Measurements from ENCODE around the gene ABCC6. TPM values are rescaled to one million over a fixed set of nuclear protein-coding genes. Genes with fewer than 3 reads are reported as not detected.

Gene ABCC6
- total RNA-seq, 4 donors from 2014 or later, result 36.2 to 109 (median 49.6) TPM

DNA sequence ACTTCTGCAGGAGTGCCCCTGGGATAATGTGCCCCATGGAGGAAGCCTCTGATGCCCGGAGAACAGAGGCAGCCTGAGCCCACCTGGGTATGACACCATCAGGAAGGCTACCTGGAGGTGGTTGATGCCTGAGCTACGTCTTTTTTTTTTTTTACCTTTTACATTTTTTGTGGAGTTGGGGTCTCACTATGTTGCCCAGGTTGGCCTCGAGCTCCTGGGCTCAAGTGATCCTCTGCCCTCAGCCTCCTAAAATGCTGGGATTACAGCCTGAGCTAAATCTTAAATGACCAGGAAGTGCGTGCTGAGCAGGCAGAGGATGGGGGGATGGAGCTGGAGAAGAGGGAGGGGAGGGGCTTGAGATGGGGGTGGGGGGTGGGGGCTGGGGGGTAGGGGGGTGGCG, 32.7 kb downstream of the ABCC6 start:
- peaks cover 0 to 4% (median 0%) of the 10 kb centered on the region in 4 donors for H3K36me3 ChIP-seq
- intact Hi-C loops (cut with DNase I; ENCODE audit: low total_unique reads) (no loop called here), in situ Hi-C loops (cut with MboI; ENCODE audit: low pct_ligation_motif_present in 1 of 4, low pct_unique_long_range_greater_than_20kb in 1 of 4, low sequenced_read_pairs in 3 of 4) (no loop called here)
- TF ChIP-seq POLR2AphosphoS5 (IDR thresholded peaks at IDR 0.05) (no peak), EP300 (IDR thresholded peaks at IDR 0.05; ENCODE audit: low read depth) (no peak), POLR2A (IDR thresholded peaks at IDR 0.05) (no peak)
- TF ChIP-seq, protein P1, sequence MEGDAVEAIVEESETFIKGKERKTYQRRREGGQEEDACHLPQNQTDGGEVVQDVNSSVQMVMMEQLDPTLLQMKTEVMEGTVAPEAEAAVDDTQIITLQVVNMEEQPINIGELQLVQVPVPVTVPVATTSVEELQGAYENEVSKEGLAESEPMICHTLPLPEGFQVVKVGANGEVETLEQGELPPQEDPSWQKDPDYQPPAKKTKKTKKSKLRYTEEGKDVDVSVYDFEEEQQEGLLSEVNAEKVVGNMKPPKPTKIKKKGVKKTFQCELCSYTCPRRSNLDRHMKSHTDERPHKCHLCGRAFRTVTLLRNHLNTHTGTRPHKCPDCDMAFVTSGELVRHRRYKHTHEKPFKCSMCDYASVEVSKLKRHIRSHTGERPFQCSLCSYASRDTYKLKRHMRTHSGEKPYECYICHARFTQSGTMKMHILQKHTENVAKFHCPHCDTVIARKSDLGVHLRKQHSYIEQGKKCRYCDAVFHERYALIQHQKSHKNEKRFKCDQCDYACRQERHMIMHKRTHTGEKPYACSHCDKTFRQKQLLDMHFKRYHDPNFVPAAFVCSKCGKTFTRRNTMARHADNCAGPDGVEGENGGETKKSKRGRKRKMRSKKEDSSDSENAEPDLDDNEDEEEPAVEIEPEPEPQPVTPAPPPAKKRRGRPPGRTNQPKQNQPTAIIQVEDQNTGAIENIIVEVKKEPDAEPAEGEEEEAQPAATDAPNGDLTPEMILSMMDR (IDR thresholded peaks at IDR 0.05), result no peak
- DNase-seq, result no peak
- no peak overlapping the region for H3K4me3 ChIP-seq
- WGBS, 2 donors (ENCODE audit: low coverage in 1 of 2), result 87% methylated on average over 5 of the region's 5 CpGs; no CpG with 5 or more reads in 1 of the 2 donors
- H3K9me3 ChIP-seq, result no peaks in the 10 kb centered on the region
- no peaks in the 10 kb centered on the region for H3K27me3 ChIP-seq
- no peaks in the 10 kb centered on the region for H3K4me1 ChIP-seq
- no peak overlapping the region for H3K27ac ChIP-seq

GRCh38 chr16:16189842-16190241, 33.5 kb downstream of the ABCC6 start:
- TF ChIP-seq POLR2A (IDR thresholded peaks at IDR 0.05) (no peak), EP300 (IDR thresholded peaks at IDR 0.05; ENCODE audit: low read depth) (no peak), POLR2AphosphoS5 (IDR thresholded peaks at IDR 0.05) (no peak)
- TF ChIP-seq, protein P1 (IDR thresholded peaks at IDR 0.05), result no peak
- Histone ChIP-seq H3K4me3 (no peak overlapping the region), H3K4me1 (no peaks in the 10 kb centered on the region), H3K27ac (no peak overlapping the region), H3K9me3 (no peaks in the 10 kb centered on the region), H3K36me3 (peaks cover 0 to 4% (median 0%) of the 10 kb centered on the region in 4 donors), H3K27me3 (no peaks in the 10 kb centered on the region)
- intact Hi-C loops (cut with DNase I; ENCODE audit: low total_unique reads) (no loop called here), in situ Hi-C loops (cut with MboI; ENCODE audit: low pct_ligation_motif_present in 1 of 4, low pct_unique_long_range_greater_than_20kb in 1 of 4, low sequenced_read_pairs in 3 of 4) (no loop called here)
- WGBS, 2 donors (ENCODE audit: low coverage in 1 of 2), result 87% methylated on average over 8 of the region's 8 CpGs; no CpG with 5 or more reads in 1 of the 2 donors
- no peak for DNase-seq

- Histone ChIP-seq H3K9me3 (no peaks in the 10 kb centered on the region), H3K27ac (no peak overlapping the region), H3K4me1 (no peaks in the 10 kb centered on the region), H3K4me3 (no peak overlapping the region), H3K36me3 (peaks cover 0 to 4% (median 0%) of the 10 kb centered on the region in 4 donors), H3K27me3 (no peaks in the 10 kb centered on the region)
- in situ Hi-C loops (cut with MboI; ENCODE audit: low pct_ligation_motif_present in 1 of 4, low pct_unique_long_range_greater_than_20kb in 1 of 4, low sequenced_read_pairs in 3 of 4), result no loop called here
- DNase-seq, result no peak
- intact Hi-C loops (cut with DNase I; ENCODE audit: low total_unique reads), result no loop called here
- 85% methylated on average over 13 of the region's 13 CpGs; no CpG with 5 or more reads in 1 of the 2 donors for WGBS, 2 donors (ENCODE audit: low coverage in 1 of 2)
- TF ChIP-seq EP300 (IDR thresholded peaks at IDR 0.05; ENCODE audit: low read depth) (no peak), POLR2A (IDR thresholded peaks at IDR 0.05) (no peak), POLR2AphosphoS5 (IDR thresholded peaks at IDR 0.05) (no peak)
- TF ChIP-seq, protein P1 (IDR thresholded peaks at IDR 0.05), result no peak
Observed at GRCh38 chr16:16188827-16189226, 34.5 kb downstream of the ABCC6 start.

DNA sequence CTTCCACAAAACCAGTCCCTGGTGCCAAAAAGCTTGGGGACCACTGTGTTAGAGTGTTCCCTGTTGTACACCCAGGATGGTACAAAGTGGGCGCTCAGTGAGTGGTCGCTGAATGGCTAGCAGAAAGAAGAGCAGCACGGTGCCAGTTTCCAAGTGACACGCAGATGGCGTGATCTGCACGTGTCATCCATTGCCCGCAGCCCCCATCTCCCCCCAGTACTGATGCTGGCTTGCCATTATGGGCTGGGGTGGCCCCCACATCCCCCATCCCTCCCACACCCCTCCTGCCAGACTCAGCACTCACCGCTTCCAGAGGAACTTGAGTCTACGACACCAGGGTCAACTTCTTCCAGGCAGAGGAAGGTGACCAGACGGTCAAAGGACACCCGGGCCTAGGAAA, 36.5 kb downstream of the ABCC6 start:
- intact Hi-C loops (cut with DNase I; ENCODE audit: low total_unique reads), result no loop called here
- DNase-seq, result no peak
- TF ChIP-seq POLR2AphosphoS5 (IDR thresholded peaks at IDR 0.05) (no peak), EP300 (IDR thresholded peaks at IDR 0.05; ENCODE audit: low read depth) (no peak), POLR2A (IDR thresholded peaks at IDR 0.05) (no peak)
- TF ChIP-seq, protein P1 (IDR thresholded peaks at IDR 0.05), result no peak
- H3K9me3 ChIP-seq, result no peaks in the 10 kb centered on the region
- H3K27me3 ChIP-seq, result no peaks in the 10 kb centered on the region
- H3K4me1 ChIP-seq, result no peaks in the 10 kb centered on the region
- no peak overlapping the region for H3K4me3 ChIP-seq
- H3K36me3 ChIP-seq, result peaks cover 0 to 4% (median 0%) of the 10 kb centered on the region in 4 donors
- in situ Hi-C loops (cut with MboI; ENCODE audit: low pct_ligation_motif_present in 1 of 4, low pct_unique_long_range_greater_than_20kb in 1 of 4, low sequenced_read_pairs in 3 of 4), result no loop called here
- H3K27ac ChIP-seq, result no peak overlapping the region
- 95% methylated on average over 11 of the region's 11 CpGs; no CpG with 5 or more reads in 1 of the 2 donors for WGBS, 2 donors (ENCODE audit: low coverage in 1 of 2)
